SH-SY5Y (cell line): Measurements from ENCODE around the gene TANGO2.

ENCODE experiments used
- GATA2 ChIP-seq: IDR thresholded peaks from 2 replicates; pipeline ENCODE4 v1.6.1; 2011; ENCODE audit warnings: mild to moderate bottlenecking, low read depth, low read length
- GATA3 ChIP-seq: IDR thresholded peaks from 2 replicates; pipeline ENCODE4 v1.6.1; 2011; ENCODE audit warnings: low read depth, mild to moderate bottlenecking, low read length, moderate library complexity

DNA sequence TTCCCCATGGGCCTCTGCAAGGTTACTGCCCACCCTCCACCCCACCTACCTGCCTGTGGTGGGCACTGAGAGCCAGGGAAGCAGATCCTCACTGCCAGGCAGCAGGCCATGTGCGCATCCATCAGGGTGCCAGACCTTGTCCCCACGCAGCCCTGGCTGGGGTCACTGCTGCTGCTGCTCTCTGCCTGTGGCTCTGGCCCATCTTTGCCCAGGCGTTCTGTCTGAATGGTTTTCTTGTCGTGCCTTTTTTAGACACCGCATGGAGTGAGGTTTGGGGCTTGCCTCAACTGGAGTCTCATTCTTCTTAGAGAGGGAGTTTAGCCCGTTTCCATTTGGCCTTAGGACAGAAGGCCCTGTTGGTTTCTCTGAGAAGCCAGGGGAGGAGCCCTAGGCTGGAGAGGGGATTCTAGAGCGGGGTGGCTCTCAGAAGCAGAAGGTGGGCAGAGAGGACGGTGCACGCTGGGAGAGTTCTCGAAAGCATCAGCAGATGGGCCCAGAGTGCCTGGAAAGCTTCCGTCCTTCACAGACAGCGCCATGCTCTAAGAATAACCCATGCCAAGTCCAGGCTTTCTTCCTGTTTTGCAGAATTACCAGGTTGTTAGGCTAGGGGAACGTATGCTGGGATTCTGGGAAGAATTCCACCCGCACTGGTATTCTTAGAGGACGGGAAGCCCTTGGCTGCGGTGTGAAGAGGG, 8.1 kb downstream of the TANGO2 start:
- no peak for TF ChIP-seq GATA2
- TF ChIP-seq GATA3, result no peak
